Stimulated activated CD4-positive, alpha-beta T cell treated with anti-CD3 and anti-CD28 coated beads, Interleukin-15, amount 100 ng/mL, for 24 hours (primary cell): Measurements from ENCODE around the gene MYOM3.

Experiments
- DNase-seq: peaks from one replicate; pipeline ENCODE4 v3.0.0-alpha.2; 2020

Gene MYOM3

GRCh38 chr1:24138476-24139221 lies 26.7 kb upstream of the MYOM3 start:
- no peak for DNase-seq

DNA sequence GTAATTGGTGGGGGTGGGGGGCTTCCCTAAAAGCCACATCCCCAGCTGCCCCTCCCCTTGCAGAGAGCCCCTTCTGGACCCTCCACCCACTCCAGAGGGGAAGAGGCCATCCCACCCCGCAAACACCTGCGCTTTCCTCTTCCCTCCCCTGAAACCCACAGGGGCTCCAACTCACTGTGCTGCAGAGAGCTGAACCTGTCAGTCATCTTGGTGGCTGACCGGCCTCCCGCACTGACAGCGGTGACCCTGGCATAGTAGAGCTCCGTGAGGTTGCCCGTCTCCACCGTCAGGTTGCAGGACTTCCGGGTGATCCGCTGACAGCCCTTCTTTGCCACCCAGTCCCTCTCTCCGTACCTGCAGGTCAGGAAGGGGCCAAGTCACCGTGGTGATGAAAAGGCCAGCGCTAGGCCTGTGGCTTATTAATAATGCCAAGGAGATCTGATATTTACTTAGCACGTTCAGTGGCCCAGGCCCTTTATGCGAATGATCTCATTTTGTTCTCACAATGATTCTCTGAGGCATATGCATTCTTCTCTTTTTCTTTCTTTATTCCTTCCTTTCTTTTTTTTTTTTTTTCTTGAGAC lies 25.1 kb upstream of the MYOM3 start:
- no peak for DNase-seq

DNA sequence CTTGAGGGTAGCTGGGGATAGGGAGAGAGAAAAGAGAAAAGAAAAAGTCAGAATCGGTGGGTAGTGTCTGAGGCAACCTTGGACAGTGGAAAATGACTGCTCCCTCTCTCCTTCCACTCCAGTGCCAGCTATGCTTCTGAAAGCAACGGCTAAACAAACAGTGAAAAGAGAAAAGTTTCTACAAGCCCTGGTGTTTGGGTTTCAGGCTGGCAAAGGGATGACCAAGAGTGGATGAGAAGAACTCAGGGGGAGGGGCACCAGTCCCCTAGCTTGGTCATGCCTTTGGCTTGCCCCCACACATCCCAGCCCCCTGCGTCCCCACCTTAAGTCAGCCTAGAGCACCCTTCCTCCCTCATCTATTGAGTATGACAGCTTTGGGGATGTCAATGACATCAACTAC lies 22.4 kb upstream of the MYOM3 start:
- DNase-seq, result no peak

DNA sequence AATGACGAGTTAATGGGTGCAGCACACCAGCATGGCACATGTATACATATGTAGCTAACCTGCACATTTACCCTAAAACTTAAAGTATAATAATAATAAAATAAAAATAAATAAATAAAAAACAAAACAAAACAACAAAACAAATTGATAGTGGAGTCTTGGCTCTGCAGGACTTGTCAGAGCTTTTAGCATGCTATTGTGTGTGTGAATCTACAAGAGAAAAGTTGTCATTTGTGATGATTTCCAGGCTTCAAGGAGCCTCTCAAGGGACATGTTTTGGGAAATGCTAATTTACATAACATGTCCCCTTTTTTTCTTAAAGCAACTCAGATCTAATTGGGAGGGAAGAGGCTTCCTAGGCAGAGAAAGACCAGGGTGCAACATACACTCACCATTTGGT lies 21.9 kb upstream of the MYOM3 start:
- no peak for DNase-seq

GRCh38 chr1:24130385-24130784 lies 18.4 kb upstream of the MYOM3 start:
- DNase-seq, result no peak

DNA sequence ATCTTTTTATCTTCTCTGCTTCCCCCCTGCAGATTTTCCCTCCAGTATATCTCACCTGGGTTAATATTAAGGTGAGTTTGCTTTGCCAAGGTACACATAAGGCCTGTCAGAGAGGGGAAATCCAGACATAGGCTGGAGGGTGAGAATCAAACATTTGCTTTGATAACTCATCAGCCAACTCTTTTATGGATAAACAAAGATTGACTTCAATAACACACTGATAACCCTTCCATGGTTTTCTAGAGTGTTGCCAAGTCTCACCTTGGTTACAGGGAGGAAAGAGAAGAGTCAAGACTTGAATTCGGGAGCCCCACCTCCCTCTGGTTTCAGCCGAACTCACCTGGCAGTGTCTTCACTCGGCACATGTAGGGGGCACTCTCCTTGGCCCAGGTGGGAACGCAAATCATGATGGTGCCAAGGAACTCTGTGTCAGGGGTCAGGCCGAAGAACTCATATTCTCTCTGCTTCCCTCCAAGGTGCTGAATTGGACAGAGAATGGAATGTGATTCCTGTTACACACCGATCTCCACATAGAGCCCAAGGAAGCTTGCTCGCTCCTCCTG lies 15.9 kb upstream of the MYOM3 start:
- no peak for DNase-seq

- DNase-seq, result no peak
Measured at GRCh38 chr1:24127134-24127800, 15.3 kb upstream of the MYOM3 start.

- no peak for DNase-seq
Measured at GRCh38 chr1:24126672-24127023, 14.7 kb upstream of the MYOM3 start.

GRCh38 chr1:24126018-24126671 lies 14.2 kb upstream of the MYOM3 start:
- no peak for DNase-seq

DNA sequence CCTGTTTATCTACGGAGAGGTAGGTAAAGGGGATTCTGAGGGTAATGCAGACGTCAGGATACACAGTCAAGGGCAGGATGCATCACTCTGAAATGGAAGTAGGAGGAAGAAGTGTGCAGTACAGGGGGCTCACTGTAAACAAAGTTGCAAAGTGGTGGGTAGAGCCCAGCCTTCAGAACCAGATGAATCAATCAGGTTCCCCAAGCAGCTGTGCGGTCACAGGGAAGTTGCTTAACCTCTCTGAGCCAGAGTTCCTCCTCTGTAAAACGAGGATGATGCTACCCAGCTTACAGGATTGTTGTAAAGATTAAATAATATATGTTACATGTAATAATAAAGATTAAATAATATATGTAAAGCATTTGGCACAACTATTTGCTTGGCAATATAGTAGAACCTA lies 13.5 kb upstream of the MYOM3 start:
- no peak for DNase-seq

DNA sequence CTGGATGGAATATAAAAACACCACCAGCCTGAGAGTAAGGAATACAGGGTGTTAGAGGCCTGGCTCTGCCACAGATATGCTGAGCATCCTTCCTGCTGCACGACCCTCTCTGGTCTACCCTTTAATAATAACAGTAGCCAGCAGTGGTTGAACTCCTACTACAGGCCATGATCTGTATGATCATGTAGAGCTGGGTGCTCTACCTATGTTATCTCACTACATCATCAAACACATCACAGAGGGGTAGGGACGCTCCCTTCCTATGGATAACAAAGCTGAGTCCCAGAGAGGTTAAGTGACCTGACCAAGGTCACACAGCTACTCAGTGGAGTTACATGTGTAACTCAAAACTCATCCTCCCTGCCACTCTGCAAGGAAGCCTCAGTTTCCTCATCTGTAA lies 13.0 kb upstream of the MYOM3 start:
- no peak for DNase-seq

DNA sequence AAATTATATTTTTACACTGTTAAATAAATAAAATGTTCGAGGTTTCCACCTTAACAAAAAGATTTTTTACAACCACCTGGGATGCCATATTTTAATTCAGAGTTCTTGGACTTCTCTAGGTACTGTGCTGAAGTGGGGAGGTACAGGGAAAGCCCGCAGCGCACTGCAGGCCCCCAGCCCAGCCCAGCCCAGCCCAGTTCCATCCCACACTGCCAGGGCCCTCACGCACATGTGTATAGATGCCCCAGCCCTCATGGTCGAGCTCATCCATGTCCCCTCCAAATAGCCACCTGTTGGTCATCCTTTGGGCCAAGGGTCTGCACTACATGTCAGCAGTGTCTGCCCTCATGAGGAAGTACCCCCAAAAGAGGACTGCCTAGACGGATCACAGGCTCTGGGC lies 11.7 kb upstream of the MYOM3 start:
- no peak for DNase-seq

DNA sequence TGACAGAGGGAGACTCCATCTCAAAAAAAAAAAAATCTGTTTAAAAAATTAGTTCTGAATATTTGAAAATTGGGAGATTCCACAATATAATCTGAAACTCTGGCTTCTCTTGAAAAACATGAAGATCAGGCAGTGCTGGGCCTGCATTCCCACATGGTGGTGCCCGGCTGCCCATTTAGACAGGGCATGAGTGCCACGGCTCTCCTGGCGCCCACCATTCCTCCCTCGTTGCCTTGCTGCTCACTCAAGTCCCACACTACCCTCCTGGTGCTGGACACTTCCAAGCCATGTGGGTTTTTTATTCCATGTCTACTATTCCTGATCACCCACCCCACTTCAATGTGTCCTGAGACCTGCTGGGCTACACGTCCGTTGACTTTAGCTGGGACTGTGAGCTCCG lies 10.8 kb upstream of the MYOM3 start:
- DNase-seq, result no peak

GRCh38 chr1:24121406-24121805 lies 9.5 kb upstream of the MYOM3 start:
- DNase-seq, result no peak

GRCh38 chr1:24120965-24121364 lies 9.0 kb upstream of the MYOM3 start:
- DNase-seq, result no peak

DNA sequence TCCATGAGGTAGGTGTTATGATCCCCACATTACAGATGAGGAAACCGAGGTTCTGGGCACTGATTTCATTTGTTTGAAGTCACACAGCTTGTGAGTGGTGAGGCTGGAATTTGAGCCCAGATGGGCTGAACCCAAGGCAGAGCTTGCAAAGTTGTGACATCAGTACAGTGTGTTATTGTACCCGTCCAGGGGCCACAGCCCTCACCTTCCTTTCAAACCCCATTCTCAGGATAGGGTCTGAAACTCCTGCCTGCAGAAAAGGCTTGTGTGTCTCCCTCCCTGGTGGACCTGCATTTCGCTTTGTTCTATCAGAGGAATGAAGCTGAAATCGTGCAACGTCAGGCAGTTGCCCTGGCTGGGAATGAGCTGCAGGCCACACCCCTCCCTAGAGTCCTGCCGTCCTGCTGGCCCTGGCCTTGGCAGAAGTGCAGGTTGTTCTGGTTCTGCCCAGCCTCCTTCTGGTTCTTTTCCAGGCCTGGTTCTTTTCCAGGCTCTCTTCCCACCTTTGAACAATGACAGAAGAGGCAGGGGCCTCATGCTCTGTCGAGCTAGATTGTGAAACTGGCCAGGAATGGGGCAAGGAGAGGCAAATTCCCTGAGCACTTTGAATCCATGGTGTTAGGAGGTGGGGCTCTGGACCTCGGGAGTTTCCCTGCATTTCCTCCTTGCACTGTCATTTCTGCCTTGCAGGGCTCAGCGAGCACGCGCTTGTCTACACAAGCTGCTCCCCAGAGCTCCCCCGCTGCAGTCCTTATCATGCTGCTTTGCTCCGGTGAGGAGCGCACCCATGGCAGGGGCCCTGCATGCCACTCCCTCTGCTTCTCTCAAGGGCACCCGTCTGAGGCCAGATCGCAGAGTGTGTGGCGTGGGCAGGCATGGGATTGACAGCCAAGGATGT lies 8.2 kb upstream of the MYOM3 start:
- no peak for DNase-seq

GRCh38 chr1:24119489-24119858 lies 7.5 kb upstream of the MYOM3 start:
- no peak for DNase-seq

DNA sequence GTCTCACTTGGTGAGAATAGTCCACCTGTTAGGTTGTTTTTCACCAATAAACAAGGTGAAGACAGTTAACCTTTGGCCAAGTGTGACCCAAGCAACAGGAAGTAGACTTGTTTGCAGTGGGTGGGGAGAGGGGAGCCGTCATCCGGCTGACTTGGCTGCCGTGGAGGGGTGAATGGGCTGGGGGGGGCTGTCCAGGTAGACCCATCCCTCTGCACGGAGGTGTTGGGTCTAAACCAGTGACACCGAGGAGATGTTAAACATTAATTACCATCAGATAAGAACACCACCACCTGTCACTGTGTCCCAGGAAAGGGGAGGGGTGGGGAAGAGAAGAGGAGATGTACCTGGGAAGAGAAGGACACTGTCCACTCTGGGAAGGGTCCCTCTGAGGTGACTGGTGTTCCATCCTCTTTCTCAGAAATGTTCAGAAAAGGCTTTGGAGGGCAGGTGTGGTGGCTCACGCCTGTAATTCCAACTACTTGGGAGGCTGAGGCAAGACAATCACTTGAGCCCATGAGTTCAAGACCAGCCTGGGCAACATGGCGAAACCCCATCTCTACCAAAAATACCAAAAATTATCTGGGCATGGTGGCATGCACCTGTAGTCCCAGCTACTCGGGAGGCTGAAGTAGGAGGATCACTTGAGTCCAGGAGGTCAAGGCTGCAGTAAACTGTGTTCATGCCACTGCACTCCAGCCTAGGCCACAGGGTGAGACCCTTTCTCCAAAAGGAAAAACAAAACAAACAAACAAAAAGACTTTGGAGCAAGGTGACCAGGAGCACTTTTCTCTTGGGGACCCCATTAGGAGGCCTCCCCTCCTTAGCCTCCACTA lies 6.7 kb upstream of the MYOM3 start:
- no peak for DNase-seq

DNA sequence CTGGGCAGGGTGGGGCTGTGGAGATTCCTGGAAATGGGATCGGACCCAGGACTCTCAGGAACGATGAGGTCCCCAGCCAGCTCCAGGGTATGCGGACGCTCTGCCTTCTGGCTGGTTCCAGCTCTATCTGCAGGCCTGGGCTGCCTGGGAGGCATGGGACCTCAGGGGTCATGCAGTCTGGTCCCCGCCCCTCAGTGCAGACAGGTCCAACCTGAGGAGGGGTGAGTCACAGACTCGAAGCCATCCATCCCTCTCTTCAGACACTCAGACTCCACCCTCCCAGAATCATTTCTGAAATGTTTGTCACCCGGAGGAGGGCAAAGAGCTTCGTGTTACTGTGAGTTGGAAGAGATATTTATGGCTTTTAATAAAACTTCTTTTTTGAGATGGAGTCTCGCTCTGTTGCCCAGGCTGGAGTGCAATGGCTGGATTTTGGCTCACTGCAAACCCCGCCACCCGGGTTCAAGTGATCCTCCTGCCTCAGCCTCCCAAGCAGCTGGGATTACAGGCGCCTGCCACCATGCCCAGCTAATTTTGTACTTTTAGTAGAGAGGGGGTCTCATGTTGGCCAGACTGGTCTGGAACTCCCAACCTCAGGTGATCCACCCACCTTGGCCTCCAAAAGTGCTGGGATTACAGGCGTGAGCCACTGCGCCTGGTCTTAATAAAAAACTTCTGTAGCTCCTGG lies 5.9 kb upstream of the MYOM3 start:
- no peak for DNase-seq

- no peak for DNase-seq
Measured at GRCh38 chr1:24117132-24117531, 5.2 kb upstream of the MYOM3 start.

- no peak for DNase-seq
Measured at GRCh38 chr1:24114753-24115152, 2.8 kb upstream of the MYOM3 start.
